GM12892 (cell line): ENCODE results near the gene CACNB4.

Experiments used
- POLR2A ChIP-seq: IDR thresholded peaks from 2 replicates; pipeline ENCODE4 v1.6.1; 2011; ENCODE audit warnings: low read depth, low read length, control low read depth
- POLR2AphosphoS5 ChIP-seq: IDR thresholded peaks from 2 replicates; pipeline ENCODE4 v1.6.1; 2011; ENCODE audit warnings: low read depth, low read length, control low read depth

DNA sequence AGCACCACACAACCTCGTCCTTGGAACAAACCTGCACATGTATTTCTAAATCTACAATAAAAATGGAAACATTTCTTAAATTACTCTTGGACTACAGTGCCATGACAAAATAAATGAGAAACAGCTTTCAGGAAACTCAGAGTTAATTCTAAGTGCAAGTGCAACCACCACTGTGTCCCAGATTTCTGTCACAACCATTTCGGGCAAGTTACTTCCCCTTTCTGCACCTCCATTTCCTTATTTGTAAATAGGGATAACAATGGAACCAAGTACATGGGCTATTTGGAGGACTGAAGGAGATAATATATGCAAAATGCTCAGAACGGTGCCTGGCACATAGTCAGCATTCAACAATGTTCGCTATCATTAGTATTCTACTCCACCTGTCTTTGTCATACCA is 93.2 kb downstream of the CACNB4 start:
- no peak for TF ChIP-seq POLR2AphosphoS5
- TF ChIP-seq POLR2A, result no peak
